ENCODE results near the gene TOM1.
A peak's percentile ranks its signal among the peaks of the same experiment; 100 is the strongest.

Gene TOM1

GRCh38 chr22:35373781-35374180 is 74.1 kb downstream of the TOM1 start:
- no peak overlapping the region for H3K4me3 ChIP-seq (ENCODE audit: severe bottlenecking)
- no peaks in the 10 kb centered on the region for H3K36me3 ChIP-seq (ENCODE audit: low read depth)
- no peak for TF ChIP-seq CTCF (IDR thresholded peaks at IDR 0.05; ENCODE audit: poor library complexity, severe bottlenecking)
- no peaks in the 10 kb centered on the region for H3K9me3 ChIP-seq (ENCODE audit: severe bottlenecking)
- peaks cover 13% of the 10 kb centered on the region for H3K4me1 ChIP-seq (ENCODE audit: insufficient read depth, poor library complexity, severe bottlenecking)
- no peaks in the 10 kb centered on the region for H3K27me3 ChIP-seq (ENCODE audit: insufficient read depth, poor library complexity, severe bottlenecking)
- H3K27ac ChIP-seq (ENCODE audit: poor library complexity, severe bottlenecking), result no peak overlapping the region
- no peak for ATAC-seq (ENCODE audit: low read depth)
- DNase-seq (ENCODE audit: low spot score), result no peak

- peaks cover 13% of the 10 kb centered on the region for H3K4me1 ChIP-seq (ENCODE audit: insufficient read depth, poor library complexity, severe bottlenecking)
- no peaks in the 10 kb centered on the region for H3K36me3 ChIP-seq (ENCODE audit: low read depth)
- no peak for ATAC-seq (ENCODE audit: low read depth)
- no peak overlapping the region for H3K27ac ChIP-seq (ENCODE audit: poor library complexity, severe bottlenecking)
- H3K27me3 ChIP-seq (ENCODE audit: insufficient read depth, poor library complexity, severe bottlenecking), result no peaks in the 10 kb centered on the region
- no peak for DNase-seq (ENCODE audit: low spot score)
- H3K9me3 ChIP-seq (ENCODE audit: severe bottlenecking), result no peaks in the 10 kb centered on the region
- H3K4me3 ChIP-seq (ENCODE audit: severe bottlenecking), result no peak overlapping the region
- no peak for TF ChIP-seq CTCF (IDR thresholded peaks at IDR 0.05; ENCODE audit: poor library complexity, severe bottlenecking)
These were observed 75.3 kb downstream of the TOM1 start for GRCh38 chr22:35375031-35375430.

GRCh38 chr22:35375526-35375925 is 75.8 kb downstream of the TOM1 start:
- no peak for DNase-seq (ENCODE audit: low spot score)
- H3K4me1 ChIP-seq (ENCODE audit: insufficient read depth, poor library complexity, severe bottlenecking), result peaks cover 13% of the 10 kb centered on the region
- no peaks in the 10 kb centered on the region for H3K36me3 ChIP-seq (ENCODE audit: low read depth)
- no peak overlapping the region for H3K27ac ChIP-seq (ENCODE audit: poor library complexity, severe bottlenecking)
- no peaks in the 10 kb centered on the region for H3K9me3 ChIP-seq (ENCODE audit: severe bottlenecking)
- TF ChIP-seq CTCF (IDR thresholded peaks at IDR 0.05; ENCODE audit: poor library complexity, severe bottlenecking), result no peak
- ATAC-seq (ENCODE audit: low read depth), result no peak
- no peak overlapping the region for H3K4me3 ChIP-seq (ENCODE audit: severe bottlenecking)
- no peaks in the 10 kb centered on the region for H3K27me3 ChIP-seq (ENCODE audit: insufficient read depth, poor library complexity, severe bottlenecking)

GRCh38 chr22:35376728-35377472 is 77.2 kb downstream of the TOM1 start:
- no peaks in the 10 kb centered on the region for H3K27me3 ChIP-seq (ENCODE audit: insufficient read depth, poor library complexity, severe bottlenecking)
- no peak for TF ChIP-seq CTCF (IDR thresholded peaks at IDR 0.05; ENCODE audit: poor library complexity, severe bottlenecking)
- DNase-seq (ENCODE audit: low spot score) (peak; percentile 95), ATAC-seq (ENCODE audit: low read depth) (peak; percentile 58)
- H3K4me1 ChIP-seq (ENCODE audit: insufficient read depth, poor library complexity, severe bottlenecking), result peaks cover 13% of the 10 kb centered on the region
- H3K4me3 ChIP-seq (ENCODE audit: severe bottlenecking), result no peak overlapping the region
- no peaks in the 10 kb centered on the region for H3K36me3 ChIP-seq (ENCODE audit: low read depth)
- H3K27ac ChIP-seq (ENCODE audit: poor library complexity, severe bottlenecking), result peak overlapping the region; percentile 40
- no peaks in the 10 kb centered on the region for H3K9me3 ChIP-seq (ENCODE audit: severe bottlenecking)

- peak overlapping the region; percentile 40 for H3K27ac ChIP-seq (ENCODE audit: poor library complexity, severe bottlenecking)
- no peaks in the 10 kb centered on the region for H3K9me3 ChIP-seq (ENCODE audit: severe bottlenecking)
- no peaks in the 10 kb centered on the region for H3K36me3 ChIP-seq (ENCODE audit: low read depth)
- TF ChIP-seq CTCF (IDR thresholded peaks at IDR 0.05; ENCODE audit: poor library complexity, severe bottlenecking), result no peak
- H3K4me3 ChIP-seq (ENCODE audit: severe bottlenecking), result no peak overlapping the region
- ATAC-seq (ENCODE audit: low read depth) (no peak), DNase-seq (ENCODE audit: low spot score) (no peak)
- peaks cover 9% of the 10 kb centered on the region for H3K4me1 ChIP-seq (ENCODE audit: insufficient read depth, poor library complexity, severe bottlenecking)
- H3K27me3 ChIP-seq (ENCODE audit: insufficient read depth, poor library complexity, severe bottlenecking), result no peaks in the 10 kb centered on the region
These were observed 78.0 kb downstream of the TOM1 start for GRCh38 chr22:35377735-35378134.
